HepG2 (cell line): ENCODE measurements around the gene UHMK1. TPM values are rescaled to one million over a fixed set of nuclear protein-coding genes. Genes with fewer than 3 reads are reported as not detected.

Experiments
- ATAD3A ChIP-seq: sonication (generic); formaldehyde crosslinking; IDR thresholded peaks from 2 replicates; pipeline ENCODE4 v1.4.0; 2020; ENCODE audit warnings: missing genetic modification reagents
- BHLHE40 ChIP-seq: IDR thresholded peaks from 2 replicates; pipeline ENCODE4 v1.6.1; 2011; ENCODE audit warnings: low read length, improper control_type of control experiment
- CC2D1A ChIP-seq: sonication (generic); formaldehyde crosslinking; IDR thresholded peaks from 2 replicates; pipeline ENCODE4 v1.8.1; 2023; ENCODE audit warnings: mild to moderate bottlenecking, missing genetic modification reagents
- EEA1 ChIP-seq: sonication (generic); formaldehyde crosslinking; IDR thresholded peaks from 2 replicates; pipeline ENCODE4 v1.5.1; 2020; ENCODE audit warnings: mild to moderate bottlenecking, missing genetic modification reagents, borderline replicate concordance
- ESRRA ChIP-seq: sonication (generic); formaldehyde crosslinking; IDR thresholded peaks from 2 replicates; pipeline ENCODE4 v1.5.1; 2020; ENCODE audit warnings: mild to moderate bottlenecking, low read depth, missing genetic modification reagents
- KLF9 ChIP-seq: IDR thresholded peaks from 2 replicates; pipeline ENCODE4 v1.6.1; 2016; ENCODE audit warnings: low read depth
- MAFG ChIP-seq: sonication (generic); formaldehyde crosslinking; IDR thresholded peaks from 2 replicates; pipeline ENCODE4 v1.5.1; 2020; ENCODE audit warnings: mild to moderate bottlenecking, missing genetic modification reagents
- NBN ChIP-seq: fragments of 450-650 bp; conservative IDR thresholded peaks from 2 replicates; pipeline ENCODE4 v1.6.1; 2017
- NFRKB ChIP-seq: fragments of 450-650 bp; IDR thresholded peaks from 2 replicates; pipeline ENCODE4 v1.6.1; 2017
- PITX1 ChIP-seq: sonication (generic); formaldehyde crosslinking; IDR thresholded peaks from 2 replicates; pipeline ENCODE4 v1.5.1; 2020; ENCODE audit warnings: mild to moderate bottlenecking, missing genetic modification reagents
- SATB2 ChIP-seq: sonication (generic); formaldehyde crosslinking; IDR thresholded peaks from 2 replicates; pipeline ENCODE4 v1.5.0; 2020; ENCODE audit warnings: missing genetic modification reagents
- SKI ChIP-seq: fragments of 450-650 bp; IDR thresholded peaks from one replicate; pipeline ENCODE4 v1.6.1; 2018; ENCODE audit warnings: mild to moderate bottlenecking; ENCODE audit not compliant: partially characterized antibody
- TBL1XR1 ChIP-seq: fragments of 150-350 bp; IDR thresholded peaks from 2 replicates; pipeline ENCODE4 v1.6.1; 2014; ENCODE audit warnings: borderline replicate concordance, low read length; ENCODE audit not compliant: partially characterized antibody
- TGIF2 ChIP-seq: IDR thresholded peaks from 2 replicates; pipeline ENCODE4 v1.6.1; 2016; ENCODE audit warnings: control low read depth, missing compliant biosample characterization
- TOPORS ChIP-seq: sonication (generic); formaldehyde crosslinking; IDR thresholded peaks from 2 replicates; pipeline ENCODE4 v1.8.0; 2023; ENCODE audit warnings: mild to moderate bottlenecking, missing genetic modification reagents
- ZMYM4 ChIP-seq: sonication (generic); formaldehyde crosslinking; IDR thresholded peaks from 2 replicates; pipeline ENCODE4 v1.8.1; 2023; ENCODE audit warnings: mild to moderate bottlenecking, missing genetic modification reagents
- ZNF563 ChIP-seq: sonication (generic); formaldehyde crosslinking; IDR thresholded peaks from 2 replicates; pipeline ENCODE4 v1.8.0; 2022; ENCODE audit warnings: mild to moderate bottlenecking, moderate library complexity, missing genetic modification reagents
- ZNF644 ChIP-seq: IDR thresholded peaks from 2 replicates; pipeline ENCODE4 v1.6.1; 2016; ENCODE audit warnings: low read depth
- polyA plus RNA-seq, 8 experiments: library from polyadenylated mRNA; depleted of rRNA in 3 of 8; stranded (reverse) in 7 of 8; unstranded in 1 of 8; fragments of >200 nt; fragmentation: Illumina TruSeq in 4 of 8; extraction: Trizol in 4 of 8; gene quantifications; 2 replicates each; pipeline versions ENCODE4 v1.2.1 to v1.2.3, GENCODE V29; 2011 to 2016; ENCODE audit warnings: low read depth in 4 of 8, missing spikeins in 1 of 8, mixed read lengths in 1 of 8; ENCODE audit not compliant: insufficient read depth in 1 of 8
- total RNA-seq, 5 experiments: library from RNA; depleted of rRNA; stranded (reverse); fragments of >200 nt; fragmentation: Illumina TruSeq; extraction: Trizol; gene quantifications; 2 replicates each; pipeline ENCODE4 v1.2.3, GENCODE V29; 2016; ENCODE audit warnings: low read depth in 1 of 5
- TF ChIP-seq, protein P1 (sequence below): sonication (generic); formaldehyde crosslinking; IDR thresholded peaks from 2 replicates; pipeline ENCODE4 v1.4.0; 2020; ENCODE audit warnings: missing genetic modification reagents
- TF ChIP-seq, protein P2 (sequence below): sonication (generic); formaldehyde crosslinking; IDR thresholded peaks from 2 replicates; pipeline ENCODE4 v1.4.0; 2020; ENCODE audit warnings: missing genetic modification reagents
- TF ChIP-seq, protein P3 (sequence below): sonication (generic); formaldehyde crosslinking; IDR thresholded peaks from 2 replicates; pipeline ENCODE4 v1.5.1; 2020; ENCODE audit warnings: mild to moderate bottlenecking, missing genetic modification reagents, moderate library complexity
- TF ChIP-seq, protein P4 (sequence below): IDR thresholded peaks from 2 replicates; pipeline ENCODE4 v1.6.1; 2016

The UHMK1 gene
- total and polyA plus RNA-seq, 2 of the 13 experiments (the other 11 are each of a cell fraction or from before 2014, with no cell fraction given): 12.9 to 20.0 TPM

DNA sequence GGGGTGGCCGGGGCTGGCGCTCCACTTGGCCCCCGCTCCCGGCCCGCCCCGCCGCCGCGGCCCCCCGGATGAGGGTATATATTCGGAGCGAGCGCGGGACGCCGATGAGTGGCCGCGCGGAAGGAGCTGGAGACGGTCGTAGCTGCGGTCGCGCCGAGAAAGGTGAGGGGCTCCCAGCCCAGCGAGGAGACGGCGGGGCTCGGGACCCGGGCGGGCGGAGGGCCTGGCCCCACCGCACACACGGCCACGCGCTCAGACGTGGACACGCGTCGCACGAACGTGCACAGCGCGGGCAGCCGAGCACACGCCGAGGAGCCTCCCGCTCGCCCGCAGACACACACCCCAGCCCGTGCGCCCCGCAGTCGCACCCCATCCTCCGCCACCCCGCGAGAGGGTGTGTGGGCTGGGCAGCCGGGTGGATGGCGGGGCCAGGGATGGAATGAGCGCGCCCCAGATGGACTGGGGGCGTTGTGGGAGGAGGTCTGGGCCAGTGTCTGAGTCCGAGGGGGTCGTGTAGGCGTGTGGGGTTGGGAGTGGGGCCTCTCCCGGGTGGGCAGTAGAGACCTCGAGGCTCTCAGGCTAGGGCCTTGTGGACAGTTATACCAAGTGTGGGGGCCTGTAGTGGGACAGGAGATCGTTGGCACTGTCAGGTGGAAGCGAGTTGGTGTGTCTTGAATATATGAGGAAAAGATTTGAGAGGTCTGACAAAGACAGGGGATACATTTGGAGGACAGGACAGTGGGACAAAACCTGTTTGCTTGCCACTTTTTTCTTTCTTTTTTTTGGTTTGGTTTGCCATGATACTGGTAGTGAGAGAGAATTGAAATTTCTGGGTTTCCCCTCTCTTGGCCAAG, 64.2 kb downstream of the UHMK1 start, which contains the start of gene UAP1 (continued):
- TF ChIP-seq TGIF2 (CRISPR knock-in tag): no peak
- TF ChIP-seq SKI: no peak
- no peak for TF ChIP-seq ZNF644
- TF ChIP-seq, protein P1, sequence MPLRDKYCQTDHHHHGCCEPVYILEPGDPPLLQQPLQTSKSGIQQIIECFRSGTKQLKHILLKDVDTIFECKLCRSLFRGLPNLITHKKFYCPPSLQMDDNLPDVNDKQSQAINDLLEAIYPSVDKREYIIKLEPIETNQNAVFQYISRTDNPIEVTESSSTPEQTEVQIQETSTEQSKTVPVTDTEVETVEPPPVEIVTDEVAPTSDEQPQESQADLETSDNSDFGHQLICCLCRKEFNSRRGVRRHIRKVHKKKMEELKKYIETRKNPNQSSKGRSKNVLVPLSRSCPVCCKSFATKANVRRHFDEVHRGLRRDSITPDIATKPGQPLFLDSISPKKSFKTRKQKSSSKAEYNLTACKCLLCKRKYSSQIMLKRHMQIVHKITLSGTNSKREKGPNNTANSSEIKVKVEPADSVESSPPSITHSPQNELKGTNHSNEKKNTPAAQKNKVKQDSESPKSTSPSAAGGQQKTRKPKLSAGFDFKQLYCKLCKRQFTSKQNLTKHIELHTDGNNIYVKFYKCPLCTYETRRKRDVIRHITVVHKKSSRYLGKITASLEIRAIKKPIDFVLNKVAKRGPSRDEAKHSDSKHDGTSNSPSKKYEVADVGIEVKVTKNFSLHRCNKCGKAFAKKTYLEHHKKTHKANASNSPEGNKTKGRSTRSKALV (CRISPR knock-in tag): no peak
- TF ChIP-seq NBN: no peak
- peak; percentile 86; the same call in 1 of the 2 replicates for TF ChIP-seq EEA1 (CRISPR knock-in tag)
- TF ChIP-seq ESRRA (CRISPR knock-in tag): peak; percentile 75; the same call in 1 of the 2 replicates
- TF ChIP-seq TBL1XR1: no peak
- TF ChIP-seq, protein P2, sequence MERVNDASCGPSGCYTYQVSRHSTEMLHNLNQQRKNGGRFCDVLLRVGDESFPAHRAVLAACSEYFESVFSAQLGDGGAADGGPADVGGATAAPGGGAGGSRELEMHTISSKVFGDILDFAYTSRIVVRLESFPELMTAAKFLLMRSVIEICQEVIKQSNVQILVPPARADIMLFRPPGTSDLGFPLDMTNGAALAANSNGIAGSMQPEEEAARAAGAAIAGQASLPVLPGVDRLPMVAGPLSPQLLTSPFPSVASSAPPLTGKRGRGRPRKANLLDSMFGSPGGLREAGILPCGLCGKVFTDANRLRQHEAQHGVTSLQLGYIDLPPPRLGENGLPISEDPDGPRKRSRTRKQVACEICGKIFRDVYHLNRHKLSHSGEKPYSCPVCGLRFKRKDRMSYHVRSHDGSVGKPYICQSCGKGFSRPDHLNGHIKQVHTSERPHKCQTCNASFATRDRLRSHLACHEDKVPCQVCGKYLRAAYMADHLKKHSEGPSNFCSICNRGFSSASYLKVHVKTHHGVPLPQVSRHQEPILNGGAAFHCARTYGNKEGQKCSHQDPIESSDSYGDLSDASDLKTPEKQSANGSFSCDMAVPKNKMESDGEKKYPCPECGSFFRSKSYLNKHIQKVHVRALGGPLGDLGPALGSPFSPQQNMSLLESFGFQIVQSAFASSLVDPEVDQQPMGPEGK (CRISPR knock-in tag): peak; percentile 86
- TF ChIP-seq TOPORS (CRISPR knock-in tag): peak; percentile 82; the same call in 1 of the 2 replicates
- TF ChIP-seq NFRKB: no peak
- TF ChIP-seq KLF9 (CRISPR knock-in tag): no peak
- no peak for TF ChIP-seq CC2D1A
- peak; percentile 67; the same call in 1 of the 2 replicates for TF ChIP-seq ZNF563
- TF ChIP-seq MAFG (CRISPR knock-in tag): no peak
- no peak; the same call in 1 of the 2 replicates for TF ChIP-seq BHLHE40
- no peak for TF ChIP-seq SATB2
- no peak for TF ChIP-seq ATAD3A (CRISPR knock-in tag)
- TF ChIP-seq PITX1 (CRISPR knock-in tag): peak; percentile 18; the same call in 1 of the 2 replicates
- TF ChIP-seq, protein P3, sequence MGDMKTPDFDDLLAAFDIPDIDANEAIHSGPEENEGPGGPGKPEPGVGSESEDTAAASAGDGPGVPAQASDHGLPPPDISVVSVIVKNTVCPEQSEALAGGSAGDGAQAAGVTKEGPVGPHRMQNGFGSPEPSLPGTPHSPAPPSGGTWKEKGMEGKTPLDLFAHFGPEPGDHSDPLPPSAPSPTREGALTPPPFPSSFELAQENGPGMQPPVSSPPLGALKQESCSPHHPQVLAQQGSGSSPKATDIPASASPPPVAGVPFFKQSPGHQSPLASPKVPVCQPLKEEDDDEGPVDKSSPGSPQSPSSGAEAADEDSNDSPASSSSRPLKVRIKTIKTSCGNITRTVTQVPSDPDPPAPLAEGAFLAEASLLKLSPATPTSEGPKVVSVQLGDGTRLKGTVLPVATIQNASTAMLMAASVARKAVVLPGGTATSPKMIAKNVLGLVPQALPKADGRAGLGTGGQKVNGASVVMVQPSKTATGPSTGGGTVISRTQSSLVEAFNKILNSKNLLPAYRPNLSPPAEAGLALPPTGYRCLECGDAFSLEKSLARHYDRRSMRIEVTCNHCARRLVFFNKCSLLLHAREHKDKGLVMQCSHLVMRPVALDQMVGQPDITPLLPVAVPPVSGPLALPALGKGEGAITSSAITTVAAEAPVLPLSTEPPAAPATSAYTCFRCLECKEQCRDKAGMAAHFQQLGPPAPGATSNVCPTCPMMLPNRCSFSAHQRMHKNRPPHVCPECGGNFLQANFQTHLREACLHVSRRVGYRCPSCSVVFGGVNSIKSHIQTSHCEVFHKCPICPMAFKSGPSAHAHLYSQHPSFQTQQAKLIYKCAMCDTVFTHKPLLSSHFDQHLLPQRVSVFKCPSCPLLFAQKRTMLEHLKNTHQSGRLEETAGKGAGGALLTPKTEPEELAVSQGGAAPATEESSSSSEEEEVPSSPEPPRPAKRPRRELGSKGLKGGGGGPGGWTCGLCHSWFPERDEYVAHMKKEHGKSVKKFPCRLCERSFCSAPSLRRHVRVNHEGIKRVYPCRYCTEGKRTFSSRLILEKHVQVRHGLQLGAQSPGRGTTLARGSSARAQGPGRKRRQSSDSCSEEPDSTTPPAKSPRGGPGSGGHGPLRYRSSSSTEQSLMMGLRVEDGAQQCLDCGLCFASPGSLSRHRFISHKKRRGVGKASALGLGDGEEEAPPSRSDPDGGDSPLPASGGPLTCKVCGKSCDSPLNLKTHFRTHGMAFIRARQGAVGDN (CRISPR knock-in tag): peak; percentile 82
- TF ChIP-seq, protein P4, sequence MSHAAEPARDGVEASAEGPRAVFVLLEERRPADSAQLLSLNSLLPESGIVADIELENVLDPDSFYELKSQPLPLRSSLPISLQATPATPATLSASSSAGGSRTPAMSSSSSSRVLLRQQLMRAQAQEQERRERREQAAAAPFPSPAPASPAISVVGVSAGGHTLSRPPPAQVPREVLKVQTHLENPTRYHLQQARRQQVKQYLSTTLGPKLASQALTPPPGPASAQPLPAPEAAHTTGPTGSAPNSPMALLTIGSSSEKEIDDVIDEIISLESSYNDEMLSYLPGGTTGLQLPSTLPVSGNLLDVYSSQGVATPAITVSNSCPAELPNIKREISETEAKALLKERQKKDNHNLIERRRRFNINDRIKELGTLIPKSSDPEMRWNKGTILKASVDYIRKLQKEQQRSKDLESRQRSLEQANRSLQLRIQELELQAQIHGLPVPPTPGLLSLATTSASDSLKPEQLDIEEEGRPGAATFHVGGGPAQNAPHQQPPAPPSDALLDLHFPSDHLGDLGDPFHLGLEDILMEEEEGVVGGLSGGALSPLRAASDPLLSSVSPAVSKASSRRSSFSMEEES (CRISPR knock-in tag): no peak
- peak; percentile 62; the same call in 1 of the 2 replicates for TF ChIP-seq ZMYM4 (CRISPR knock-in tag)
